Endothelial cell of umbilical vein (primary cell): ENCODE data around the gene USH2A. TPM values are rescaled to one million over a fixed set of nuclear protein-coding genes. Genes with fewer than 3 reads are reported as not detected.

ENCODE experiments used
- BruUV-seq: library from RNA; stranded (reverse); fragments of 400-500 nt; replicated peaks from 2 replicates; lab custom pipeline; 2021; lab: Mats Ljungman, UMichigan
- CTCF ChIA-PET: fragments of 300-600, 350-600 bp; sonication (Branson Sonifier 250); formaldehyde crosslinking; loops from one replicate; lab custom pipeline; 2021; ENCODE audit warnings: antibody characterized with exemption, inconsistent platforms; lab: Charles Lee
- POLR2A ChIA-PET: fragments of 300-600, 350-600 bp; sonication (Branson Sonifier 250); formaldehyde crosslinking; loops from one replicate; lab custom pipeline; 2021; ENCODE audit warnings: antibody characterized with exemption, inconsistent platforms; lab: Charles Lee
- DNase-seq: peaks from one replicate; pipeline ENCODE4 v3.0.0-alpha.2; 2011; ENCODE audit warnings: low read depth, low spot score
- FAIRE-seq: peaks from 2 replicates; lab custom pipeline; 2011; peaks lifted over from hg19 to GRCh38; lab: Jason Lieb, UNC
- H2AFZ ChIP-seq: 2 replicates; pipeline ENCODE4 v1.6.0; 2012; ENCODE audit warnings: low read depth, low read length, control low read depth, inconsistent platforms
- H3K27ac ChIP-seq: 2 replicates; pipeline ENCODE4 v1.5.1; 2011; ENCODE audit warnings: low read depth, mild to moderate bottlenecking, control low read depth, low read length, moderate library complexity; ENCODE audit not compliant: insufficient read depth
- H3K27me3 ChIP-seq, 2 experiments: 2 replicates each; pipeline versions ENCODE4 v1.6.0 to v1.6.1; 2011; ENCODE audit warnings: low read length in 2 of 2, mixed read lengths in 1 of 2; ENCODE audit not compliant: control insufficient read depth in 2 of 2, insufficient read depth in 2 of 2
- H3K36me3 ChIP-seq, 2 experiments: 2 replicates in 1 of 2; 3 replicates in 1 of 2; pipeline ENCODE4 v1.5.1; 2011; ENCODE audit warnings: low read length in 2 of 2, mild to moderate bottlenecking in 1 of 2, moderate library complexity in 1 of 2; ENCODE audit not compliant: control insufficient read depth in 2 of 2, insufficient read depth in 2 of 2; ENCODE audit errors: extremely low read depth in 1 of 2
- H3K4me1 ChIP-seq: 3 replicates; pipeline ENCODE4 v1.5.1; 2011; ENCODE audit warnings: mild to moderate bottlenecking, low read length; ENCODE audit not compliant: control insufficient read depth, insufficient read depth; ENCODE audit errors: extremely low read depth
- H3K4me2 ChIP-seq: 2 replicates; pipeline ENCODE4 v1.6.1; 2011; ENCODE audit warnings: low read length, control low read depth, mixed read lengths; ENCODE audit not compliant: insufficient read depth
- H3K4me3 ChIP-seq, 3 experiments: fragments of 200-600 bp in 1 of 3; sonication (generic), shearing (Covaris generic) in 1 of 3; replicated peaks in 1 of 3; 2 replicates each; pipeline ENCODE4 v1.5.1; 2011 to 2016; ENCODE audit warnings: control low read depth in 3 of 3, low read length in 3 of 3, mild to moderate bottlenecking in 2 of 3, inconsistent platforms in 1 of 3, low read depth in 1 of 3, moderate library complexity in 1 of 3; ENCODE audit not compliant: insufficient read depth in 1 of 3
- H3K79me2 ChIP-seq: 2 replicates; pipeline ENCODE4 v1.6.0; 2012; ENCODE audit warnings: low read length, inconsistent platforms; ENCODE audit not compliant: control insufficient read depth, insufficient read depth
- H3K9ac ChIP-seq: replicated peaks from 2 replicates; pipeline ENCODE3; 2011; ENCODE audit warnings: low read length, control low read depth; ENCODE audit not compliant: insufficient read depth; ENCODE audit errors: extremely low read depth
- H3K9me1 ChIP-seq: replicated peaks from 3 replicates; pipeline ENCODE4 v1.6.0; 2011; ENCODE audit warnings: mild to moderate bottlenecking, low read length; ENCODE audit not compliant: control insufficient read depth, insufficient read depth; ENCODE audit errors: extremely low read depth
- H3K9me3 ChIP-seq: replicated peaks from 2 replicates; pipeline ENCODE4 v1.5.1; 2012; ENCODE audit warnings: low read length, inconsistent platforms; ENCODE audit not compliant: control insufficient read depth, insufficient read depth
- H4K20me1 ChIP-seq: replicated peaks from 2 replicates; pipeline ENCODE3; 2011; ENCODE audit warnings: mild to moderate bottlenecking, low read length; ENCODE audit not compliant: control insufficient read depth, insufficient read depth; ENCODE audit errors: extremely low read depth
- EZH2 ChIP-seq: IDR thresholded peaks from 2 replicates; pipeline ENCODE4 v1.6.1; 2012; ENCODE audit warnings: borderline replicate concordance, low read depth, mild to moderate bottlenecking, moderate library complexity, low read length, inconsistent platforms; ENCODE audit not compliant: severe bottlenecking
- FOS ChIP-seq: IDR thresholded peaks from 2 replicates; pipeline ENCODE4 v1.6.1; 2011; ENCODE audit warnings: mild to moderate bottlenecking, low read length, moderate library complexity, borderline replicate concordance; ENCODE audit not compliant: insufficient read depth
- GATA2 ChIP-seq: IDR thresholded peaks from 2 replicates; pipeline ENCODE4 v1.7.0; 2011; ENCODE audit warnings: low read depth, mild to moderate bottlenecking, moderate library complexity, mixed read lengths, low read length; ENCODE audit not compliant: insufficient read length, insufficient read depth
- JUN ChIP-seq: IDR thresholded peaks from 2 replicates; pipeline ENCODE4 v1.6.1; 2011; ENCODE audit warnings: borderline replicate concordance, low read depth; ENCODE audit not compliant: insufficient read length, insufficient read depth
- MYC ChIP-seq: IDR thresholded peaks from one replicate; pipeline ENCODE4 v1.6.1; 2011; ENCODE audit warnings: mild to moderate bottlenecking, low read depth, low read length
- POLR2A ChIP-seq: IDR thresholded peaks from 2 replicates; pipeline ENCODE4 v1.6.1; 2012; ENCODE audit warnings: low read depth, mild to moderate bottlenecking, control low read depth, low read length
- POLR2AphosphoS5 ChIP-seq: IDR thresholded peaks from 2 replicates; pipeline ENCODE4 v1.6.1; 2012; ENCODE audit warnings: low read depth, mild to moderate bottlenecking, control low read depth, low read length, moderate library complexity; ENCODE audit not compliant: insufficient read depth
- dilution Hi-C: fragments of 300-500 bp; cut with MboI; formaldehyde crosslinking; loops from one replicate; pipeline ENCODE4 v1.15.0; 2019; ENCODE audit warnings: low sequenced_read_pairs; ENCODE audit not compliant: extremely low pct_ligation_motif_present
- intact Hi-C: fragments of 100-400 bp; cut with micrococcal nuclease; formaldehyde crosslinking; loops from one replicate; pipeline ENCODE4 v1.10.0; 2022
- polyA plus RNA-seq, 4 experiments: library from polyadenylated mRNA; depleted of rRNA in 3 of 4; stranded (reverse) in 3 of 4; unstranded in 1 of 4; fragments of >200 nt; gene quantifications; 2 replicates each; pipeline versions ENCODE4 v1.2.1 to v1.2.3, GENCODE V29; 2011 to 2012; ENCODE audit warnings: missing spikeins in 1 of 4
- total RNA-seq: library from RNA; stranded (reverse); gene quantifications from 2 replicates; pipeline ENCODE4 v1.2.3, GENCODE V29; 2021
- TF ChIP-seq, protein P1 (sequence below), 2 donors: IDR thresholded peaks; 1 replicate in 1 of 2; 2 replicates in 1 of 2; pipeline ENCODE4 v1.5.1; 2011; ENCODE audit warnings: low read length in 2 of 2, mild to moderate bottlenecking in 2 of 2, moderate library complexity in 2 of 2, control low read depth in 1 of 2, inconsistent platforms in 1 of 2, low read depth in 1 of 2; ENCODE audit not compliant: insufficient read depth in 1 of 2; ENCODE audit errors: extremely low read depth in 1 of 2
- TF ChIP-seq, protein P2 (sequence below): IDR thresholded peaks from 2 replicates; pipeline ENCODE4 v1.6.1; 2011; ENCODE audit not compliant: insufficient read depth, insufficient read length

USH2A gene
- total and polyA plus RNA-seq, 2 donors (not counting 3 experiments of a cell fraction or from before 2014, with no cell fraction given): not detected

DNA sequence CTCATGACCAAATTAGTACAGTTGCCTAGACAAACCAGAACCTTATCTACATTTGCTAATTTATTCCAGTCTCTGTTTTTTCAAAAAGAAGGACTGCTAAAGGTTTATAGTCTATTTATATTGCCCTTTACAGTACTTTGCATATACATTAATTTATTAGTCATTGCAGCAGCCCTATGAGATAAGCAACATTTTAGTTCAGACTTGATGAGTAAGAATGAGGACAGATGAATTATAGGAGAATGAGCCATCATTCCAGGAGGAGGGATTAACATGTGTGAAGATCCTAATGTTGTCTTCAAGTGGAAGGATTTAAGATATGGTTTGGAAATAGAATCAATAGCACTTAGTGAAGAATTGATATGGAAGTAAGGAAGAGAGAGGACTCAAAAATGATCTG lies 703.7 kb downstream of the USH2A start:
- H2AFZ ChIP-seq: no peak overlapping the region
- TF ChIP-seq JUN (no peak), MYC (no peak), GATA2 (no peak), FOS (no peak), EZH2 (no peak), POLR2A (no peak), POLR2AphosphoS5 (no peak)
- TF ChIP-seq, protein P1, sequence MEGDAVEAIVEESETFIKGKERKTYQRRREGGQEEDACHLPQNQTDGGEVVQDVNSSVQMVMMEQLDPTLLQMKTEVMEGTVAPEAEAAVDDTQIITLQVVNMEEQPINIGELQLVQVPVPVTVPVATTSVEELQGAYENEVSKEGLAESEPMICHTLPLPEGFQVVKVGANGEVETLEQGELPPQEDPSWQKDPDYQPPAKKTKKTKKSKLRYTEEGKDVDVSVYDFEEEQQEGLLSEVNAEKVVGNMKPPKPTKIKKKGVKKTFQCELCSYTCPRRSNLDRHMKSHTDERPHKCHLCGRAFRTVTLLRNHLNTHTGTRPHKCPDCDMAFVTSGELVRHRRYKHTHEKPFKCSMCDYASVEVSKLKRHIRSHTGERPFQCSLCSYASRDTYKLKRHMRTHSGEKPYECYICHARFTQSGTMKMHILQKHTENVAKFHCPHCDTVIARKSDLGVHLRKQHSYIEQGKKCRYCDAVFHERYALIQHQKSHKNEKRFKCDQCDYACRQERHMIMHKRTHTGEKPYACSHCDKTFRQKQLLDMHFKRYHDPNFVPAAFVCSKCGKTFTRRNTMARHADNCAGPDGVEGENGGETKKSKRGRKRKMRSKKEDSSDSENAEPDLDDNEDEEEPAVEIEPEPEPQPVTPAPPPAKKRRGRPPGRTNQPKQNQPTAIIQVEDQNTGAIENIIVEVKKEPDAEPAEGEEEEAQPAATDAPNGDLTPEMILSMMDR (IDR thresholded peaks at IDR 0.05; ENCODE audit: extremely low read depth in 1 of 2, insufficient read depth in 1 of 2, low read depth in 1 of 2, low read length in 2 of 2): no peak
- TF ChIP-seq, protein P2, sequence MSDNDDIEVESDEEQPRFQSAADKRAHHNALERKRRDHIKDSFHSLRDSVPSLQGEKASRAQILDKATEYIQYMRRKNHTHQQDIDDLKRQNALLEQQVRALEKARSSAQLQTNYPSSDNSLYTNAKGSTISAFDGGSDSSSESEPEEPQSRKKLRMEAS: no peak
- H3K27ac ChIP-seq: no peak overlapping the region
- no peak overlapping the region for H3K4me2 ChIP-seq
- no peaks in the 10 kb centered on the region for H3K4me1 ChIP-seq
- FAIRE-seq: no peak
- no peaks in the 10 kb centered on the region for H3K36me3 ChIP-seq
- H3K9ac ChIP-seq: no peak overlapping the region
- DNase-seq: no peak
- H3K9me3 ChIP-seq: peaks cover 2% of the 10 kb centered on the region
- ChIA-PET POLR2A (no interaction called here), CTCF (no interaction called here)
- dilution Hi-C loops (no loop called here), intact Hi-C loops (loop anchor here (10.0 kb wide), 1 partner anchor 1945 kb away; no protein-coding TSS in a partner anchor)
- no TSS peak for BruUV-seq
- H3K9me1 ChIP-seq: no peaks in the 10 kb centered on the region
- no peak overlapping the region for H3K4me3 ChIP-seq
- H3K79me2 ChIP-seq: no peaks in the 10 kb centered on the region
- H3K27me3 ChIP-seq: no peaks in the 10 kb centered on the region
- H4K20me1 ChIP-seq: no peaks in the 10 kb centered on the region
